Common myeloid progenitor, CD34-positive (primary cell): Measurements from ENCODE around the gene RARA.
A peak's percentile ranks its signal among the peaks of the same experiment; 100 is the strongest.

Source experiments
- CTCF ChIA-PET: fragments of 350-600 bp; sonication (Branson Sonifier 250); formaldehyde crosslinking; loops from one replicate; lab custom pipeline; 2021; ENCODE audit warnings: antibody characterized with exemption; lab: Charles Lee
- POLR2A ChIA-PET: fragments of 350-600 bp; sonication (Branson Sonifier 250); formaldehyde crosslinking; loops from one replicate; lab custom pipeline; 2021; ENCODE audit warnings: antibody characterized with exemption; lab: Charles Lee
- DNase-seq, 3 donors: peaks; one replicate each; pipeline versions ENCODE4 v3.0.0 to v3.0.0-alpha.2; 2013
- H3K27ac ChIP-seq, 2 experiments: 1 replicate in 1 of 2; 2 replicates in 1 of 2; pipeline ENCODE4 v1.7.0; 2013; ENCODE audit warnings: inconsistent platforms in 2 of 2, low read length in 2 of 2, mild to moderate bottlenecking in 2 of 2, low read depth in 1 of 2, moderate library complexity in 1 of 2; ENCODE audit not compliant: severe bottlenecking in 2 of 2, insufficient read depth in 1 of 2, poor library complexity in 1 of 2
- H3K27me3 ChIP-seq, 5 experiments: replicated peaks in 2 of 5; 1 replicate in 3 of 5; 2 replicates in 2 of 5; pipeline versions ENCODE4 v1.6.1 to v1.7.0; 2013; ENCODE audit warnings: low read length in 4 of 5, mild to moderate bottlenecking in 2 of 5, moderate library complexity in 2 of 5, inconsistent platforms in 1 of 5; ENCODE audit not compliant: insufficient read depth in 5 of 5, control insufficient read depth in 4 of 5
- H3K36me3 ChIP-seq, 4 experiments: 1 replicate in 2 of 4; 2 replicates in 2 of 4; pipeline versions ENCODE4 v1.6.1 to v1.7.0; 2013; ENCODE audit warnings: low read length in 3 of 4, control low read depth in 1 of 4, mild to moderate bottlenecking in 1 of 4; ENCODE audit not compliant: control insufficient read depth in 4 of 4, insufficient read depth in 4 of 4
- H3K4me1 ChIP-seq, 4 experiments: 1 replicate in 3 of 4; 2 replicates in 1 of 4; pipeline versions ENCODE4 v1.6.1 to v1.7.1; 2013; ENCODE audit warnings: low read length in 3 of 4, mild to moderate bottlenecking in 3 of 4, control low read depth in 1 of 4, inconsistent platforms in 1 of 4, moderate library complexity in 1 of 4; ENCODE audit not compliant: control insufficient read depth in 4 of 4, insufficient read depth in 4 of 4; ENCODE audit errors: control extremely low read depth in 1 of 4
- H3K4me3 ChIP-seq, 7 experiments: 1 replicate in 4 of 7; 2 replicates in 3 of 7; pipeline versions ENCODE4 v1.5.1 to v1.7.0; 2013; ENCODE audit warnings: mild to moderate bottlenecking in 7 of 7, low read length in 6 of 7, moderate library complexity in 6 of 7, inconsistent platforms in 2 of 7, low read depth in 2 of 7, control low read depth in 1 of 7; ENCODE audit not compliant: insufficient read depth in 4 of 7, control insufficient read depth in 1 of 7; ENCODE audit errors: extremely low read depth in 1 of 7
- H3K9me3 ChIP-seq, 5 experiments: 1 replicate in 4 of 5; 2 replicates in 1 of 5; pipeline versions ENCODE4 v1.6.1 to v1.7.1; 2013; ENCODE audit warnings: low read length in 4 of 5, mild to moderate bottlenecking in 2 of 5, inconsistent platforms in 1 of 5, low read depth in 1 of 5, moderate library complexity in 1 of 5; ENCODE audit not compliant: control insufficient read depth in 4 of 5, insufficient read depth in 2 of 5; ENCODE audit errors: control extremely low read depth in 1 of 5
- WGBS: methylation state at CpG from one replicate; pipeline ENCODE4 v1.1.5; 2013; ENCODE audit not compliant: insufficient coverage; 5-methylcytosine and 5-hydroxymethylcytosine counted together

RARA gene

DNA sequence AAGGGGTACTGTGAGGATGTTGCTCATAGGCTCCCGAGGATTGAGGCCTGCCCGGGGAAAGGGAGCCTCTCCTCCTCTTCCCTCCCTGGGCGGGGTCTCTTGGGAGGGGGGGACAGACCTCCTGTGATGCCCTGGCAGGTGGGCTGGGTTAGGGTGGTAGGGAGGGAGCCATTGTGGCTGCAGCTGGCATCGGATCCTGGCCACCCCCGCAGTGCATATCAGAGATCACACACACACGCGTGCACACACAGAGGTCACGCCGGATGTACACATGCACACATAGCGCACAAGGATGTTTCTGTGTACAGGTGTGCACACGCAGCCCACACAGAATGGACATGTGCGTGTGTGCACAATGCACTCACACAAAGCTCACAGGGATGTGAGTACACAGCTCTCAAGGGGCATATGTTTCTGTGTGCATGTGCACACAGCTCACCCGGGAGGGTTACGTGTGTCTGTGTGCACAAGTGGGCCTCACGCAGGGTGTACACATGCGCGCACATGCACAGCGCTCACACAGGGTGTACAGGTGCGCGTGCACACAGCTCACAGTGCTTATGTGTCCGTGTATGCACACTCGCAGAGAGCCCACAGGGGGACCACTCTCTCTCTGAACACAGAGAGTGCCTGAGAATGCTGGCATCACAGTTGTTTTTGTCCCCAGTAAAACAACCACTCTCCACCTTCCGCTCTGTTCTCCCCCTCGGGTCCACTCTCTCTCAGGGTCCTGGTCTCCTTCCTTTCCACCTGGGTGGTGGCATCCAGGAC, 53.1 kb downstream of the RARA start:
- Histone ChIP-seq H3K4me1 (peaks cover 3 to 33% (median 28%) of the 10 kb centered on the region in 4 experiments), H3K27me3 (peaks cover 0 to 30% (median 0%) of the 10 kb centered on the region in 5 experiments), H3K27ac (no peak overlapping the region), H3K36me3 (no peaks in the 10 kb centered on the region), H3K9me3 (no peaks in the 10 kb centered on the region), H3K4me3 (peak overlapping the region in 6 of 7 experiments; percentile 25 to 75 (median 58))
- ChIA-PET CTCF (interaction anchor here (0.8 to 32.6 kb wide), 26 partner anchors 9 to 198 kb away, joined by 3 to 1388 read pairs (median 4); partner anchors contain the start of genes CDC6, RARA and TOP2A), POLR2A (interaction anchor here (0.6 kb wide), 3 partner anchors 55 to 178 kb away, joined by 3 to 4 read pairs (median 3); partner anchors contain the start of gene TOP2A)
- no peak for DNase-seq
- WGBS = 75% methylated on average over 20 of the region's 24 CpGs

DNA sequence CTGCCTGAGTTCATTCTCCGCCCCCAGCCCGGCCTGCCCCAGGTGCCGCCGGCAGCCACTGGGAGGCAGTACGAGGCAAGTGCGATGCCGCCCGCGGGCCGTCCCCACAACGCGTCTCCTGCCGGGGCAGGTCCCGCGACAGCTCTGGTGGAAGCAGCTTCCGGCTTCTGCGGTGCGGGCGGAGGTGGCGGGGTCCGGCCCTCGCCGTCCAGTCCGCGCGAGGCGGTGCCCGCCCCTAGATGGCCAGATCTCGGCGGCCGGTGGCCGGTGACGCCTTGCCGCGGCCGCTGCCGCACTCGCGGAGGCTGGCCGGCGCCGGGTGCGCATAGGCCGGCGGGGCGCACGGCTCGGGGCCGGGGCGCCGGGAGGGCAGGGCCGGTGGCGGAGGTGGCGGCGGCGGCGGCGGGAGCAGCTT, 53.7 kb downstream of the RARA start:
- H3K36me3 ChIP-seq = no peaks in the 10 kb centered on the region
- DNase-seq = peak; percentile 74 to 90 (median 88)
- H3K4me3 ChIP-seq = peak overlapping the region; percentile 25 to 75 (median 55)
- no peak overlapping the region for H3K27ac ChIP-seq
- H3K27me3 ChIP-seq = peaks cover 0 to 30% (median 0%) of the 10 kb centered on the region in 5 experiments
- H3K4me1 ChIP-seq = peaks cover 3 to 34% (median 28%) of the 10 kb centered on the region in 4 experiments
- CTCF ChIA-PET = interaction anchor here (0.9 to 32.6 kb wide), 18 partner anchors 9 to 198 kb away, joined by 3 to 1388 read pairs (median 6); partner anchors contain the start of genes CDC6, RARA and TOP2A
- POLR2A ChIA-PET = interaction anchor here (0.6 kb wide), 2 partner anchors 55 to 177 kb away, joined by 3 to 4 read pairs; partner anchors contain the start of gene TOP2A
- H3K9me3 ChIP-seq = no peaks in the 10 kb centered on the region
- under 1% methylated on average over 55 of the region's 58 CpGs for WGBS

DNA sequence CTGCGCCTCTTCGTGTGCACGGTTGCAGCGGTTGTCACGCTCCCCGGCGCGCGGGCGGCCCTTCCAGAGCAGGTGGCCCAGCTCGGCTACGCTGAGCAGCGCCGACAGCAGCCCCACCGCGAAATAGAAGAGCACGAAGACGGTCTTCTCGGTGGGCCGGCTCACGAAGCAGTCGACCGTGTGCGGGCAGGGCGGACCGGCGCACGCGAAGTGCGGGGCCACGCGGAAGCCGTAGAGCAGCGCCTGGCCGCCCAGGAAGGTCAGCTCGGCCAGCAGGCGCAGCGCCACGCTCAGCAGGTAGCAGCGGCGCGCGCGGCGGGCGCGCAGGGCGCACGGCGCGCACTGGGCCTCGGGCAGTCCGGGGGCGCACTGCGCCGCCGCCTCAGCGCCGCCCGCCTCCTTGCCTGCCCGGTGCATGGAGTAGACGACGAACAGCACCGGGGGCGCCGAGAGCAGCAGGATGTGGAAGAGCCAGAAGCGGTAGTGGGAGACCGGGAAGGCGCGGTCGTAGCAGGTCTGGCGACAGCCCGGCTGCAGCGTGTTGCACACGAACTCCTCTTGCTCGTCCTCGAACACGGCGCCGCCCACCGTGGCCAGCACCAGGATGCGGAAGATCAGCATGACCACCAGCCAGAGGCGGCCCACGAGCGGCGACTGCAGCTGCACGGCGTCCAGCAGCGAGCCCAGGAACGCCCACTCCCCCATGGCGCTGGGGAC, 54.3 kb downstream of the RARA start:
- no peaks in the 10 kb centered on the region for H3K9me3 ChIP-seq

GRCh38 chr17:40364121-40364861, 55.3 kb downstream of the RARA start, which contains the start of gene GJD3:
Gene GJD3, minus strand, starts transcription at chr17:40364737. Its CDS starts 922 bp downstream, at chr17:40363815.
- DNase-seq = no peak
- no peak within 1 kb of the TSS for H3K27ac ChIP-seq
- WGBS = 93% methylated on average over 21 of the region's 22 CpGs
- H3K4me1 ChIP-seq = peaks cover 0 to 30% (median 24%) of the 10 kb centered on the region in 4 experiments
- H3K4me3 ChIP-seq = peak within 1 kb of the TSS in 5 of 7 experiments; percentile 38 to 75 (median 61)
- no peaks in the 10 kb centered on the region for H3K9me3 ChIP-seq
- H3K36me3 ChIP-seq = no peaks in the 10 kb centered on the region
- ChIA-PET CTCF (interaction anchor here (1.5 to 32.6 kb wide), 5 partner anchors 9 to 168 kb away, joined by 5 to 1388 read pairs (median 10); partner anchors contain the start of genes CDC6 and RARA), POLR2A (no interaction called here)
- peaks cover 0 to 30% (median 0%) of the 10 kb centered on the region in 5 experiments for H3K27me3 ChIP-seq

More for the DNA sequence above, 54.3 kb downstream of the RARA start:
- H3K36me3 ChIP-seq = no peaks in the 10 kb centered on the region
- DNase-seq = peak in 2 of 3 donors; percentile 53 to 73
- peaks cover 0 to 30% (median 0%) of the 10 kb centered on the region in 5 experiments for H3K27me3 ChIP-seq
- H3K4me1 ChIP-seq = peaks cover 3 to 34% (median 28%) of the 10 kb centered on the region in 4 experiments
- WGBS = 6% methylated on average over 85 of the region's 91 CpGs
- POLR2A ChIA-PET = interaction anchor here (0.6 kb wide), 2 partner anchors 54 to 177 kb away, joined by 3 to 4 read pairs; partner anchors contain the start of gene TOP2A
- H3K27ac ChIP-seq = no peak overlapping the region
- CTCF ChIA-PET = interaction anchor here (0.9 to 32.6 kb wide), 18 partner anchors 8 to 197 kb away, joined by 3 to 1388 read pairs (median 6); partner anchors contain the start of genes CDC6, RARA and TOP2A
- H3K4me3 ChIP-seq = peak overlapping the region; percentile 19 to 75 (median 55)

DNA sequence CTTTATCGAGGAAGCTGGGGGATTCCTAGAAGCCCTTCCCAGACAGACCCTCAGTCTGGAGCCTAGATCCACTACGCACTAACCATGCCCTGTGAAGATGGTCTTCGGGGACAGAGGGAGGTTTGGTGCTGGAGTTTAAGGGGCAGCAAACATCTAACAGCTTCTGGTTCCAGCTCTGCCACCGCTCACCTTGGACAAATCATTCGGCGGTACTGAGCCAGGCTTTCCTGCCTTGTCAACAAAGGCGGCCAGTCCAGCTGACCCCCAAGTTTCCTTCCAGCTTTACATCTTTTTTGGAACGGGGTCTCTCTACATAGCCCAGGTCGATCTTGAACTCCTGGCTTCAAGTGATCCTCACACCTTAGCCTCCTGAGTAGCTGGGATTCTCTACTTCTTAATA, 55.9 kb downstream of the RARA start:
- no peak overlapping the region for H3K4me3 ChIP-seq
- H3K4me1 ChIP-seq = peaks cover 0 to 30% (median 23%) of the 10 kb centered on the region in 4 experiments
- 99% methylated on average over 9 of the region's 9 CpGs for WGBS
- peaks cover 0 to 30% (median 0%) of the 10 kb centered on the region in 5 experiments for H3K27me3 ChIP-seq
- no peaks in the 10 kb centered on the region for H3K9me3 ChIP-seq
- no peak overlapping the region for H3K27ac ChIP-seq
- POLR2A ChIA-PET = no interaction called here
- H3K36me3 ChIP-seq = no peaks in the 10 kb centered on the region
- CTCF ChIA-PET = interaction anchor here (1.5 to 32.6 kb wide), 5 partner anchors 10 to 167 kb away, joined by 5 to 1388 read pairs (median 10); partner anchors contain the start of genes CDC6 and RARA
- DNase-seq = no peak
